ENCODE measurements around the gene NME7.
"Not testable (repeated sequence)": the region's sequence is repeated elsewhere in the genome, so short reads cannot be mapped to it uniquely, and the experiment has no call there.

NME7 gene

GRCh38 chr1:169141356-169141755 is 226.2 kb downstream of the NME7 start:
- Mint-ChIP-seq H3K4me1 (ENCODE audit: low read depth) (no peaks in the 10 kb centered on the region), H3K27ac (no peak overlapping the region), H3K36me3 (ENCODE audit: low read depth) (no peaks in the 10 kb centered on the region), H3K4me3 (no peak overlapping the region), H3K9me3 (no peaks in the 10 kb centered on the region), H3K27me3 (no peaks in the 10 kb centered on the region)
- intact Hi-C loops (cut with micrococcal nuclease), result no loop called here

- H3K27ac Mint-ChIP-seq, result no peak overlapping the region
- intact Hi-C loops (cut with micrococcal nuclease), result no loop called here
- H3K27me3 Mint-ChIP-seq, result no peaks in the 10 kb centered on the region
- H3K4me1 Mint-ChIP-seq (ENCODE audit: low read depth), result no peaks in the 10 kb centered on the region
- H3K9me3 Mint-ChIP-seq, result no peaks in the 10 kb centered on the region
- H3K36me3 Mint-ChIP-seq (ENCODE audit: low read depth), result peaks cover 7% of the 10 kb centered on the region
- no peak overlapping the region for H3K4me3 Mint-ChIP-seq
Observed at GRCh38 chr1:169138866-169139670, 228.5 kb downstream of the NME7 start.

- Mint-ChIP-seq H3K4me3 (no peak overlapping the region), H3K36me3 (ENCODE audit: low read depth) (peaks cover 20% of the 10 kb centered on the region), H3K27ac (no peak overlapping the region), H3K27me3 (no peaks in the 10 kb centered on the region), H3K4me1 (ENCODE audit: low read depth) (no peaks in the 10 kb centered on the region), H3K9me3 (no peaks in the 10 kb centered on the region)
- intact Hi-C loops (cut with micrococcal nuclease), result loop anchor here (2.0 kb wide), 1 partner anchor 21 kb away; no protein-coding TSS in a partner anchor
Observed at GRCh38 chr1:169137357-169137756, 230.2 kb downstream of the NME7 start.

GRCh38 chr1:169133801-169134502 is 233.6 kb downstream of the NME7 start:
- H3K9me3 Mint-ChIP-seq, result no peaks in the 10 kb centered on the region
- peaks cover 53% of the 10 kb centered on the region for H3K36me3 Mint-ChIP-seq (ENCODE audit: low read depth)
- no peaks in the 10 kb centered on the region for H3K4me1 Mint-ChIP-seq (ENCODE audit: low read depth)
- H3K27ac Mint-ChIP-seq, result no peak overlapping the region
- no peak overlapping the region for H3K4me3 Mint-ChIP-seq
- intact Hi-C loops (cut with micrococcal nuclease), result loop anchor here (5.0 kb wide), 1 partner anchor 532 kb away; no protein-coding TSS in a partner anchor
- H3K27me3 Mint-ChIP-seq, result no peaks in the 10 kb centered on the region

GRCh38 chr1:169133228-169133576 is 234.4 kb downstream of the NME7 start:
- peaks cover 60% of the 10 kb centered on the region for H3K36me3 Mint-ChIP-seq (ENCODE audit: low read depth)
- no peaks in the 10 kb centered on the region for H3K4me1 Mint-ChIP-seq (ENCODE audit: low read depth)
- intact Hi-C loops (cut with micrococcal nuclease), result loop anchor here (5.0 kb wide), 1 partner anchor 531 kb away; no protein-coding TSS in a partner anchor
- H3K27ac Mint-ChIP-seq, result no peak overlapping the region
- no peaks in the 10 kb centered on the region for H3K9me3 Mint-ChIP-seq
- H3K4me3 Mint-ChIP-seq, result no peak overlapping the region
- no peaks in the 10 kb centered on the region for H3K27me3 Mint-ChIP-seq

- Mint-ChIP-seq H3K27me3 (no peaks in the 10 kb centered on the region), H3K27ac (no peak overlapping the region), H3K9me3 (no peaks in the 10 kb centered on the region), H3K36me3 (ENCODE audit: low read depth) (peaks cover 65% of the 10 kb centered on the region), H3K4me1 (ENCODE audit: low read depth) (no peaks in the 10 kb centered on the region), H3K4me3 (no peak overlapping the region)
- intact Hi-C loops (cut with micrococcal nuclease), result loop anchor here (5.0 kb wide), 1 partner anchor 530 kb away; no protein-coding TSS in a partner anchor
Observed at GRCh38 chr1:169132512-169133227, 234.9 kb downstream of the NME7 start.

- Mint-ChIP-seq H3K36me3 (ENCODE audit: low read depth) (peaks cover 80% of the 10 kb centered on the region), H3K27me3 (no peaks in the 10 kb centered on the region), H3K27ac (no peak overlapping the region), H3K4me3 (no peak overlapping the region), H3K9me3 (no peaks in the 10 kb centered on the region), H3K4me1 (ENCODE audit: low read depth) (no peaks in the 10 kb centered on the region)
- intact Hi-C loops (cut with micrococcal nuclease), result loop anchor here (5.0 kb wide), 1 partner anchor 528 kb away; no protein-coding TSS in a partner anchor
Observed at GRCh38 chr1:169130683-169131082, 236.9 kb downstream of the NME7 start.

- Mint-ChIP-seq H3K27me3 (no peaks in the 10 kb centered on the region), H3K36me3 (ENCODE audit: low read depth) (peaks cover 88% of the 10 kb centered on the region), H3K9me3 (no peaks in the 10 kb centered on the region), H3K27ac (no peak overlapping the region), H3K4me1 (ENCODE audit: low read depth) (no peaks in the 10 kb centered on the region), H3K4me3 (no peak overlapping the region)
- intact Hi-C loops (cut with micrococcal nuclease), result no loop called here
Observed at GRCh38 chr1:169129109-169129784, 238.3 kb downstream of the NME7 start.

GRCh38 chr1:169128562-169128961 is 239.0 kb downstream of the NME7 start:
- no peak overlapping the region for H3K4me3 Mint-ChIP-seq
- no peaks in the 10 kb centered on the region for H3K4me1 Mint-ChIP-seq (ENCODE audit: low read depth)
- H3K27me3 Mint-ChIP-seq, result no peaks in the 10 kb centered on the region
- intact Hi-C loops (cut with micrococcal nuclease), result no loop called here
- H3K36me3 Mint-ChIP-seq (ENCODE audit: low read depth), result peaks cover 89% of the 10 kb centered on the region
- H3K27ac Mint-ChIP-seq, result no peak overlapping the region
- H3K9me3 Mint-ChIP-seq, result no peaks in the 10 kb centered on the region

GRCh38 chr1:169127305-169127704 is 240.3 kb downstream of the NME7 start:
- Mint-ChIP-seq H3K27ac (no peak overlapping the region), H3K9me3 (no peaks in the 10 kb centered on the region), H3K36me3 (ENCODE audit: low read depth) (peaks cover 89% of the 10 kb centered on the region), H3K4me3 (no peak overlapping the region), H3K27me3 (no peaks in the 10 kb centered on the region), H3K4me1 (ENCODE audit: low read depth) (peaks cover 8% of the 10 kb centered on the region)
- intact Hi-C loops (cut with micrococcal nuclease), result no loop called here

- intact Hi-C loops (cut with micrococcal nuclease), result no loop called here
- Mint-ChIP-seq H3K9me3 (no peaks in the 10 kb centered on the region), H3K27ac (no peak overlapping the region), H3K4me1 (ENCODE audit: low read depth) (peaks cover 16% of the 10 kb centered on the region), H3K36me3 (ENCODE audit: low read depth) (peaks cover 91% of the 10 kb centered on the region), H3K4me3 (no peak overlapping the region), H3K27me3 (no peaks in the 10 kb centered on the region)
Observed at GRCh38 chr1:169126335-169126734, 241.3 kb downstream of the NME7 start.

- H3K27ac Mint-ChIP-seq; H3K9me3 Mint-ChIP-seq; H3K4me3 Mint-ChIP-seq; H3K27me3 Mint-ChIP-seq; intact Hi-C loops (cut with micrococcal nuclease): not testable (repeated sequence)
- peaks cover 16% of the 10 kb centered on the region for H3K4me1 Mint-ChIP-seq (ENCODE audit: low read depth)
- H3K36me3 Mint-ChIP-seq (ENCODE audit: low read depth), result peaks cover 89% of the 10 kb centered on the region
Observed at GRCh38 chr1:169125597-169125996, 242.0 kb downstream of the NME7 start.

GRCh38 chr1:169124459-169124858 is 243.1 kb downstream of the NME7 start:
- Mint-ChIP-seq H3K27me3 (no peaks in the 10 kb centered on the region), H3K4me1 (ENCODE audit: low read depth) (peaks cover 23% of the 10 kb centered on the region), H3K9me3 (no peaks in the 10 kb centered on the region), H3K27ac (no peak overlapping the region), H3K36me3 (ENCODE audit: low read depth) (peaks cover 86% of the 10 kb centered on the region), H3K4me3 (no peak overlapping the region)
- intact Hi-C loops (cut with micrococcal nuclease), result no loop called here

Data from dendritic cell treated with granulocyte-macrophage colony-stimulating factor and Interleukin-4, amounts not matched to agents 40 ng/mL and 50 ng/mL, for 4 days (primary cell).